Measurements from ENCODE around the gene GALM.
"Not testable (repeated sequence)": the region's sequence is repeated elsewhere in the genome, so short reads cannot be mapped to it uniquely, and the experiment has no call there.

GALM gene

DNA sequence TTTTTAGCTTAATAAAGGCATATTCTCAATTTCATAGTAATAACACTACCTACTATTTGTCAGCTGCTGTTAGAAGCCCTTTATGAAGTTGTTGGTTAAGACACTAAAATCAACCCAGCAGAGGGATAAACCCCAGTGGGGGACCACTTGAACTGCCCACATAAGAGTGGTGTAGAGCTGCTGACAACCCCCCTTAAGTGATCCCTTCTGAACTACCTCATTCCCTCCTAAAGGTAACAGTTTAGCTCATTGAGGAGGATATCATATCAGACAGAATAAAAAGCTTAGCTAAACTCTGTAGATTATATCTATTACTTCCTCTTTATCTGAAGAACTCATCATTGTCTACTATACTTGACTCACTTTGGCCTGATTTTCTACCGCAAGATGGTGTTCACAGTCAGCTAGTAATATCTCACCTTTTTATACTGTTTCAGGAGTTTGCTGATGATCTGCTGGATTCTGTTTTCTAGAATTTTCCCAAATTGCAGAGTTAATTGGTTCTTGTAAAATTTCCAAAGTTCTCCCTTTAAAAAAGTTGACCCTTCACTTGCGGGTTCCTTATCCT lies 16.2 kb downstream of the GALM start:
- no peak for DNase-seq

GRCh38 chr2:38682620-38683019 lies 16.7 kb downstream of the GALM start:
- not testable (repeated sequence) for DNase-seq

- no peak for DNase-seq
These were observed 17.9 kb downstream of the GALM start for GRCh38 chr2:38683766-38684165.

- no peak for DNase-seq
These were observed 19.3 kb downstream of the GALM start for GRCh38 chr2:38685116-38685735.

- peak; percentile 91 for DNase-seq
These were observed 24.8 kb downstream of the GALM start for GRCh38 chr2:38690499-38691420.

- no peak for DNase-seq
These were observed 26.1 kb downstream of the GALM start for GRCh38 chr2:38691994-38692393.

- DNase-seq = no peak
These were observed 26.9 kb downstream of the GALM start for GRCh38 chr2:38692636-38693318.

DNA sequence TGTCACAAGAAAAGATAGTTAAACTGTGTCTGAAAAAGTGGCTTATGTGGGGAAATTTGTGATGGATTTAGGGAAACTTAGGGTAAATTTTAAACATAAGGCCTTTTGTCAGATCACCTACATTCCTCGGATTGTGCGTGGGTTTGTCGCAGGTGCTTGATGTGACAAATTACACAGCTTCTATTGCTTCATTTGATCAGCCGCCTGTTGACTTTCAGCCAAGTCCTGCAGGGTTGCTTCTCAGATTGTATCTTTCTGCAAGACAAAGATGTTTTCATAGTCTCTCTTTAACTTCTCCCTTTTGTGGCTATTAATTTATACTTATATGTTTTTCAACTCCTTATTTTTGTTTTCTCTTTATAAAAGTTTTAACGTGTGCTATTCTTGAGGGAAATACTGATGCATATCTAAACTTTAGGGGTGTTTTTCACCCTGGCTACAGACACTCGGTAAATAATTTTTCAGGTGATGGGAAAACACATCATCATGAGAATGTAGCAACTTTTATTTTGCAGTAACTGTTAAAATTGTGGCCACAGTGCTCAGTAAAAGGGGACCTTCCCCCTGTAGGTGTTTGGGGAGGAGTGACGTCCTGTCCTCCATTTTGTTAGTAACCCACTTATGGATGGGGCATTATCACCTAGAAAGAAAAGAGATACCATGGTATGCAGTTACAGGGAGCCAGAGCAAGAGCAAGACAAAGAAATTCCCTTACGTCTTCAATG lies 31.4 kb downstream of the GALM start:
- DNase-seq = no peak

DNA sequence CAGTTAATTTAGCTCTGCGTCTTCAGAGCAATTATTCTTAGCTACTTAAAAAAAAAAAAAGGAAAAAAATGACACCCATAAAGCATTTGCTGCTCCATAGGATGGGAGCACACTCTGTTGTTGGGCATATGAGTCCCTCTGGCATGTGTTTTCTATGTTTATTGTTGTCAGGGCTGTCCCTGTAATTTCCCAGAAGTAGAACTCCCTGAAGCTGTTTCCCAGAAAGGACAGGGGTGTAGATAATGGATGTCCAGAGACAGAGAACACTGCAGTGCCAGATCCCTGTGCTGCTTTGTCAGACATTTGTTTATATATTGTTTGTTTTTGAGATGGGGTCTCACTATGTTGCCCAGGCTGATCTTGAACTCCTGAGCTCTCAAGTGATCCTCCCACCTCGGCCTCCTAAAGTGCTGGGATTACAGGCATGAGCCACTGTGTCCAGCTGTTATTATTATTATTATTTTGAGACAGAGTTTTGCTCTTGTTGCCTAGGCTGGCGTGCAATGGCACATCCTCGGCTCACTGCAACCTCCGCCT lies 32.6 kb downstream of the GALM start:
- DNase-seq = no peak

DNA sequence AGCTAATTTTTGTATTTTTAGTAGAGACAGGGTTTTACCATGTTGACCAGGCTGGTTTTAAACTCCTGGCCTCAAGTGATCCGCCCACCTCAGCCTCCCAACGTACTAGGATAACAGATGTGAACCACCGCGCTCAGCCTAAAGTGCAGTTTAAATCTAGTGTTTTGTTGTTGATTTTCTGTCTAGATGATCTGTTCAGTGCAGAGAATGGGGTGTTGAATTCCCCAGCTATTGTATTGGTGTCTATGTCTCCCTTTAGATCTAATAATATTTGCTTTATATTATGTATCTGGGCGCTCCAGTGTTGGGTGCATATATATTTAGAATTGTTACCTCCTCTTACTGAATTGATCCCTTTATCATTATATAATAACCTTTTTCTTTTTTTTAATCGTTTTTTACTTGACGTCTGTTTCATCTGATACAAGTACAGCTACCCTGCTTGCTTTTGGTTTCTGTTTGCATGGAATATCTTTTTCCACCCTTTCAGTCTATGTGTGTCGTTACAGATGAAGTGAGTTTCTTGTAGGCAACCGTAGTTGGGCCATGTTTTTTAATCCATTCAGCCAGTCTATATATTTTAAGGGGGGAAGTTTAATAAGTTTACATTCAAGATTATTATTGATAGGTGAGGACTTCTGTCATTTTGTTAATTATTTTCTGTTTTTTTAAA lies 34.3 kb downstream of the GALM start:
- no peak for DNase-seq

DNA sequence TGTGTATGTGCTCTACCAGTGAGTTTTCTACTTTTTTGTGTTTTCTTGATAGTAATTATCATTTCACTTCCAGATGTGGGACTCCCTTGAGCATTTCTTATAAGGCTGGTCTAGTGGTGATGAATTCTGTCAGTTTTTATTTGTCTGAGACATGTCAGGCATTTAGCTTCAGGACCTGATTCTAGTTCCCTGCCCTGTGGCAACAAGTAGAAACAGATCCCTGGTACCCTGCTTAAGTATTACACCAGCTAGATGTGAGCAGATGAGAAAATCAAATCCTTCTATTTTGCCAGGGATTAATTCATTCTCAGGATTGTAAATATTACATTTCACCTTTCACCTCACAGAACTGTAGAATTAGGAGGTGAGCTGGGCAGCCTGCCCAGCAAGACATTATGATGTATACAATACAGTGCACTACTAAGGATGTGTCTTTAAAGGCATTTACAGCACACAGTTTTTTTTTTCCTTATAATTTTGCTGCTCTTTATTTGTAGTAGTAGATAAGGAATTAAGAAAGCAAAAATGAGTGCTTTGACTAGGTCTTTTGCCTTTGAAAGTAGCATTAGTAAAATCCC lies 35.1 kb downstream of the GALM start:
- no peak for DNase-seq

GRCh38 chr2:38701542-38701941 lies 35.6 kb downstream of the GALM start:
- DNase-seq = no peak

DNA sequence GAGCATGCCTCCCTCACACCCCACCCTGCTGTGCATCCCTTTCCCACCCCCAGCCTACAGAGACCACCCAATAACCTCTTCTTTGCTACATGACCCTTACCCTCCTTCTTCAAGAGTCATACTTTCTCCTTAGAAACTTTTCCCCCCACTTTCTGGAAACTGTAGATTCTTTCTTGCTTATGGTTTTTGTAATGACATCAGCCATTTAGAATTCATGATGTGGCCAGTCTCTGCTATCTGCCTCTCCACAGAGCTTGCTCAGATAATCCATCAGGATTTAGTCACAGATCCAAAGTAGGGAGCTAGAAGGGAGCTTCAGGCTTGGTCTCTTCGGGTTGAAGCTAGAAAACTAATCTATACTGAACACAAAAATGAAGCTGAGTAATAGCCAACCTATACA lies 36.5 kb downstream of the GALM start:
- DNase-seq = peak; percentile 96

GRCh38 chr2:38703336-38703735 lies 37.4 kb downstream of the GALM start:
- peak; percentile 58 for DNase-seq

- no peak for DNase-seq
These were observed 38.8 kb downstream of the GALM start for GRCh38 chr2:38704664-38705063.

DNA sequence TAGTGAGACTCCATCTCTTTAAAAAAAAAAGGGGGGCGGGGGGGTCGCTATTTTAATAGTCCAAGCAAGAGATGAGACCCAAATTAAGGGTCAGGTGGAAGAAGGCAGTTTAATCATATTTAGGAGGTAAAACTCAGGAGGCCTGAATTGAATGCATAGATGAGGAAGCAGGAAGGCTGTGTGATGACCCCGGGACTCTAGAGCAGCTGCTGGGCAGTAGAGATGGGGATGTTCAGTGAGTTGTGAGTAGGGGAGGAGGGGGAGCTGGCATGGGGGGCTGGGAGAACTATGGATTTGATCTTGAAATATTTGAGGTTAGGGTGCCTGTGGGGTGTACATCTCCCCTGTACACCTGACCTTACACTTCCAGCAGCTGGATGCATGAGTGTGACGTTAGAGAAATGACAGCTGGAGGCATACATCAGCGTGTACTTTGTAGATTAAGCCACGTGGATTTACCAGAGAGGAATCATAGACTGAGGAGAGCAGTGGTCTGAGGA lies 41.0 kb downstream of the GALM start:
- DNase-seq = no peak

- not testable (repeated sequence) for DNase-seq
These were observed 42.6 kb downstream of the GALM start for GRCh38 chr2:38708491-38708890.

GRCh38 chr2:38708900-38709566 lies 43.1 kb downstream of the GALM start:
- no peak for DNase-seq

- no peak for DNase-seq
These were observed 43.8 kb downstream of the GALM start for GRCh38 chr2:38709567-38710194.

DNA sequence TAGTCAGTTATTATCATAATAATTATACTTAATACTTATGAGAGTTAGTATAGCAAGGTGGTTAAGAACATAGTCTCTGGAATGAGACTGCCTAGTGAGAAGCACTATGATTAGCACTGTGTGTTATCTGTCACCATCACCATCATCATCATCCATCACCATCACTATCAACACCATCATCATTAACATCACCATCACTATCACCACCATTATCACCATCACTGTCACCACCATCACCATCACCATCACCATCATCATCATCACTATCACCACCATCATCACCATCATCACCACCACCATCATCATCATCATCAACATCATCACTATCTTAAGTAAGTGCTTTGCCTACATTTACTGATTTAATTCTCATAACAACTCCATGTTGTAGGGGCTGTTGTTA lies 45.6 kb downstream of the GALM start:
- no peak for DNase-seq

All from fibroblast of skin of scalp (primary cell).